K562 (cell line): ENCODE measurements around the gene TNNT1. TPM values are rescaled to one million over a fixed set of nuclear protein-coding genes. Genes with fewer than 3 reads are reported as not detected.

Experiments used
- BRD4 ChIP-seq: fragments of 200-600 bp; sonication (generic); IDR thresholded peaks from 2 replicates; pipeline ENCODE4 v1.6.1; 2017; ENCODE audit warnings: inconsistent platforms
- CHD2 ChIP-seq: IDR thresholded peaks from 2 replicates; pipeline ENCODE4 v1.6.1; 2011; ENCODE audit warnings: low read depth, low read length
- CREB5 ChIP-seq: fragments of 250-450 bp; sonication (Bioruptor Pico); IDR thresholded peaks from 2 replicates; pipeline ENCODE4 v1.5.0; 2020; ENCODE audit warnings: mild to moderate bottlenecking
- DDX20 ChIP-seq: fragments of 450-650 bp; IDR thresholded peaks from 2 replicates; pipeline ENCODE4 v1.6.1; 2016; ENCODE audit warnings: missing genetic modification characterization, low read depth, mild to moderate bottlenecking, missing compliant biosample characterization, moderate library complexity
- DLX4 ChIP-seq: fragments of 250-450 bp; sonication (Bioruptor Pico); IDR thresholded peaks from 2 replicates; pipeline ENCODE4 v1.6.1; 2021; ENCODE audit warnings: mild to moderate bottlenecking
- EHMT2 ChIP-seq: fragments of 450-650 bp; IDR thresholded peaks from 2 replicates; pipeline ENCODE4 v1.6.1; 2018; ENCODE audit warnings: antibody characterized with exemption
- FOS ChIP-seq: IDR thresholded peaks from 3 replicates; pipeline ENCODE4 v1.6.1; 2011; ENCODE audit not compliant: insufficient read length; ENCODE audit errors: extremely low read depth
- GTF2A2 ChIP-seq: IDR thresholded peaks from 2 replicates; pipeline ENCODE4 v1.6.1; 2016; ENCODE audit warnings: mild to moderate bottlenecking, missing genetic modification characterization, missing compliant biosample characterization
- GTF2F1 ChIP-seq: IDR thresholded peaks from 2 replicates; pipeline ENCODE4 v1.6.1; 2011; ENCODE audit warnings: low read depth, low read length, improper control_type of control experiment
- HNRNPL ChIP-seq: fragments of 200-400 bp; formaldehyde crosslinking; IDR thresholded peaks from 2 replicates; pipeline ENCODE4 v1.6.1; 2017; ENCODE audit warnings: low read depth, mild to moderate bottlenecking, low read length
- MXI1 ChIP-seq: IDR thresholded peaks from 2 replicates; pipeline ENCODE4 v1.6.1; 2011; ENCODE audit warnings: low read depth, mild to moderate bottlenecking, improper control_type of control experiment, low read length
- RBM17 ChIP-seq: fragments of 200-400 bp; formaldehyde crosslinking; IDR thresholded peaks from 2 replicates; pipeline ENCODE4 v1.6.1; 2017; ENCODE audit warnings: low read depth, mild to moderate bottlenecking, low read length, borderline replicate concordance
- YY1 ChIP-seq, 3 experiments: IDR thresholded peaks; 2 replicates each; pipeline ENCODE4 v1.6.1; 2011; ENCODE audit warnings: low read length in 2 of 3, mild to moderate bottlenecking in 2 of 3, moderate library complexity in 2 of 3, borderline replicate concordance in 1 of 3, control low read depth in 1 of 3, low read depth in 1 of 3; ENCODE audit not compliant: insufficient read depth in 3 of 3, insufficient replicate concordance in 2 of 3, control insufficient read depth in 1 of 3, insufficient read length in 1 of 3; ENCODE audit errors: extremely low read depth in 1 of 3
- ZBTB40 ChIP-seq, 2 experiments: fragments of 450-650 bp in 1 of 2; sonication (generic) in 1 of 2; formaldehyde crosslinking in 1 of 2; IDR thresholded peaks; 2 replicates each; pipeline versions ENCODE4 v1.7.1 to v1.9.0; 2016 to 2022; ENCODE audit warnings: inconsistent platforms in 1 of 2, mild to moderate bottlenecking in 1 of 2, missing genetic modification reagents in 1 of 2
- polyA plus RNA-seq, 8 experiments: library from polyadenylated mRNA; depleted of rRNA in 4 of 8; stranded (reverse) in 5 of 8; unstranded in 3 of 8; fragments of >200 nt; fragmentation: Nextera tagmentation in 2 of 8; fragmentation: Illumina TruSeq in 1 of 8; extraction: Ambion mirVana in 2 of 8; extraction: Trizol in 1 of 8; gene quantifications; 2 replicates each; pipeline versions ENCODE4 v1.2.1 to v1.2.3, GENCODE V29; 2011 to 2014; ENCODE audit warnings: inconsistent platforms in 1 of 8, missing spikeins in 1 of 8
- total RNA-seq, 7 experiments: library from RNA; depleted of rRNA in 6 of 7; stranded (reverse); fragments of >200 nt in 6 of 7; fragmentation: Illumina TruSeq in 2 of 7; extraction: Trizol in 2 of 7; gene quantifications; 2 replicates each; pipeline versions ENCODE4 v1.2.1 to v1.2.3, GENCODE V29; 2011 to 2021; ENCODE audit warnings: low replicate concordance in 1 of 7

The TNNT1 gene
- total and polyA plus RNA-seq, 9 of the 15 experiments (the other 6 are each of a cell fraction or from before 2014, with no cell fraction given), result 31.8 to 390 (median 227) TPM

- TF ChIP-seq ZBTB40 (IDR thresholded peaks at IDR 0.05) (peak; percentile 73), ZBTB40 (CRISPR knock-in tag; IDR thresholded peaks at IDR 0.05) (no peak), GTF2A2 (tag) (no peak), DLX4 (CRISPR knock-in tag) (no peak), GTF2F1 (no peak), CREB5 (CRISPR knock-in tag) (no peak), MXI1 (peak; percentile 100), RBM17 (no peak), YY1 (IDR thresholded peaks at IDR 0.05; ENCODE audit: borderline replicate concordance in 1 of 3, control insufficient read depth in 1 of 3, extremely low read depth in 1 of 3, insufficient read depth in 3 of 3, insufficient read length in 1 of 3, insufficient replicate concordance in 2 of 3, low read depth in 1 of 3, low read length in 2 of 3) (peak in 1 of 3 experiments; percentile 5), HNRNPL (no peak), BRD4 (no peak), EHMT2 (no peak), FOS (no peak), DDX20 (tag) (no peak), CHD2 (no peak)
These were observed 30.0 kb upstream of the TNNT1 start (continued) for GRCh38 chr19:55178781-55179599.
